Measurements from ENCODE around the gene SLC6A9.
A peak's percentile ranks its signal among the peaks of the same experiment; 100 is the strongest.

Gene SLC6A9

GRCh38 chr1:44049839-44050238 lies 18.6 kb upstream of the SLC6A9 start:
- DNase-seq (ENCODE audit: insufficient read length, low spot score): no peak
- no peak for FAIRE-seq

- DNase-seq (ENCODE audit: insufficient read length, low spot score) (no peak), FAIRE-seq (no peak)
These were observed 17.4 kb upstream of the SLC6A9 start for GRCh38 chr1:44048532-44049215.

GRCh38 chr1:44047131-44047530 lies 15.9 kb upstream of the SLC6A9 start:
- DNase-seq (ENCODE audit: insufficient read length, low spot score): no peak
- no peak for FAIRE-seq

DNA sequence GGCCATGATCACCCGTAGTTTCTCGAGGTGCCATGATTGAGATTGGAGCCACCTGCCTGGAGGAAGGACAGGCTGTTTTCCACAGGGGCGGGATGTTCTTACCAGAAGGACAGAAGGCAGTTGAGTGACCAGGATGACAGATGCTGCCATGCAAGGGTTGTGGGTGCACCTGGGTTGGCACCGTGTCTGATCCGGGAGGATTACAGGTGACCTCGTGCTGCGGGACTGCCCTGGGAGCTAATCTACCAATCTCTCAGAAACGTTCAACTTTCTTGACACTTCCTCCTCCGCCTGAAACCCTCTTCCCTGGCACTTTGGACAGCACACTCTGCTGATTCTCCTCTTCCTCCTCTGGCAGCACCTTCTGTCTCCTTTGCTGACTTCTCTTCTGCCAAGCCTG lies 13.8 kb upstream of the SLC6A9 start:
- DNase-seq (ENCODE audit: insufficient read length, low spot score) (no peak), FAIRE-seq (no peak)

GRCh38 chr1:44044071-44044801 lies 13.0 kb upstream of the SLC6A9 start:
- FAIRE-seq (no peak), DNase-seq (ENCODE audit: insufficient read length, low spot score) (no peak)

DNA sequence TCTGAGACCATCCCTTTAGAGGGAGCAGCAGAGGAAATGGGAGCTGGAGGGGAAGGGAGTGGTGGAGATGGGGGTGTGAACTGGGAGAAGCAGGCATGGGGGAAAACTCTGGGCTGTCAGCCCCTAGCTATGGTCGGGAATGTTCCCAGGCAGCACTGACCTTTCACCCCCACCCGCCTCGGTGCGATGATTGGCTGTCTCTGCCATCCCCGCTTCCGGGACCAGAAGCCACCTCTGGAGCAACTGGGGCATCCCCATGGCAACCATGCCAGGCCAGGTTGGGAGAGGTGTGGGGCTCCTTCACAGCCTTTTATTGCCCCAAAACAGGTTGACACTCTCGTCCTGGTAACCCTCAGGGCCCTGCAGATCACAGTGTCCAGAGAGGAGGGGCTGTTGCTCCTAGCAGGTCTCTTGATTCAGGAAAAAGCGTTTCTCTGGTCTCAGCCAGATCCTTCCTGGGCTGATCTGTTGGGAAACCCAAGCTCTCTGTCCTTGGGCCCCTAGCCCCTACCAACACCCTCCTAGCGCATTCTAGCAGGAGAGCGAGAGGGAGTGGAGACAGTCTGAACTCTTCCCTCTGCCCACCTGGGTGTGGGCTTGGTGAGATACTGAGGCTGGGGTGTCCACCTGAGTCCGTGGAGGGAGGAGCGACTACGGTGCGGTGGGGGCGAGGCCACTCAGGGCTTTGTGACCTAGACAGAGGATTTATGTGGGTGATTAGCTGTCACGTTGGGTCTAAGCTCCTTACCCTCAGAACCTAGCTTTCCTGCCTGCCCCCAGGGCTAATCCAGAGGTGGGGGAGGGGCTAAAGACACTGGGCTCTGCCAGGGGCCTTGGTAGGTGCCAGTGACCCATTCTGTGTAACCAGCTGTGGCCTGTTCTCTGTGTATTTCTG lies 12.2 kb upstream of the SLC6A9 start:
- DNase-seq (ENCODE audit: insufficient read length, low spot score) (no peak), FAIRE-seq (no peak)

GRCh38 chr1:44040846-44041245 lies 9.6 kb upstream of the SLC6A9 start:
- FAIRE-seq (no peak), DNase-seq (ENCODE audit: insufficient read length, low spot score) (no peak)

- DNase-seq (ENCODE audit: insufficient read length, low spot score) (no peak), FAIRE-seq (no peak)
These were observed 9.2 kb upstream of the SLC6A9 start for GRCh38 chr1:44040418-44040817.

DNA sequence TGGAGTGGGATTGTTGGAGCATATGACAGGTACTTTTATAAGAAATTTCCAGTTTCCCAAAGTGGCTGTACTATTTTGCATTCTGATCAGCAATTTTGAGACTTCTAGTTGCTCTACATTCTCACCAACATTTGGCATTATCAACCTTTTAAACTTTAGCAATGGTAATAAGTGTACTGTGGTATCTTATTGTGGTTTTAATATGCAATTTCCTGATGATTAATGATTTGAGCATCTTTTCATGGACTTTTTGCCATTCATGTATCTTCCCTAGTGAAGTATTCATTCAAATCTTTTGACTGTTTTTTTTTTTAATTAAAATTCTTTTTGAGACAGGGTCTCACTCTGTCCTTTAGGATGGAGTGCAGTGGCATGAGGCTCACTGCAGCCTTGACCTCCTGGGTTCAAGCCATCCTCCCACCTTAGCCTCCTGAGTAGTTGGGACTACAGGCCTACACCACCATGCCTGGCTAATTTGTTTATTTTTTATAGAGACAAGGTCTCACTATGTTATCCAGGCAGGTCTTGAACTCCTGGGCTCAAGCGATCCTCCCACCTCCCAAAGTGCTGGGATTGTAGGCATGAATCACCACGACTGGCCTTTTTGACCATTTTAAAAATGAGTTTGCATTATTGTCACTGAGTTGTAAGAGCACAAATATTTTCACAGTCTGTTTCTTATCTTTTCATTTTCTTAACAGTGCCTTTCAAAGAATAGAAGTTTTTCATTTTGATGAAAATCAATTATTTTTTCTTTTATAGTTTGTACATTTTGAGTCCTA lies 7.8 kb upstream of the SLC6A9 start:
- FAIRE-seq: no peak
- DNase-seq (ENCODE audit: insufficient read length, low spot score): no peak

GRCh38 chr1:44037154-44037553 lies 5.9 kb upstream of the SLC6A9 start:
- DNase-seq (ENCODE audit: insufficient read length, low spot score) (no peak), FAIRE-seq (no peak)

- DNase-seq (ENCODE audit: insufficient read length, low spot score) (no peak), FAIRE-seq (peak; percentile 88)
These were observed 5.3 kb upstream of the SLC6A9 start for GRCh38 chr1:44036409-44037139.

GRCh38 chr1:44035726-44036408 lies 4.6 kb upstream of the SLC6A9 start:
- DNase-seq (ENCODE audit: insufficient read length, low spot score) (no peak), FAIRE-seq (no peak)

DNA sequence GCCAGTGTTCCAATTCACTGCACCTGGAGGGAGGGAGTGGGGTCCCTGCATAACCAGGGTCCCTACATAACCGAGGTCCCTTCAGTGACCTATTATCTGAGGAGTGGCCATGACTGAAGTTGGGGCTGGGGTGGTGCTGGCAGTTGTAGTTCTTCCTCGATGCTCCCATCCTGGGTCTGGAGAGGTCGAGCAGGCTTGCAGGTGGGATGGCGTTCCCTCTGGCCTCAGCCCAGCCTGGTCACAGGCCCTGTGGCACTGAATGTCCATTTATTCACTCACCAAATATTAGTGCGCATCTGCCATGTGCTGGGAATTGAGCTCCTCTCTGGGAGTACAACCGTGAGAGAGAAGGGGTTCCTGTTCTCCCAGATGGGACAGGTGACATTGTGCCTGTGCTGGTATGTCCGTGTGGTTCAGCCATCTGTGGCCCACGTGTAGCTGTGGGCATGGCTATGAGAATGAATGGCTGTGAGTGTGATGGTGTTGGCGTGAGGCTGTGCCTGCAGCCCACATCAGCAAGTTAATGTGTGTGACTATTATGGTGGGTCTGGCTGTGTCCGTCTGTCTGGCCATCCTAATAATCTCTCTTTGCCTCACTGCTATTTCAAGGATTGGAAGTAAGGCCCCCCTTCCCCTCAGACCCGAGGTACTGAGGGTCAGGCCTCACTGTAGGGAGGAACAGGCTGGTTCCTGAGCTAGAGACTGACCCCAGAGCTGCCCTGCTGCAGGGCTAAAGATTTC lies 3.9 kb upstream of the SLC6A9 start:
- FAIRE-seq (no peak), DNase-seq (ENCODE audit: insufficient read length, low spot score) (no peak)

- DNase-seq (ENCODE audit: insufficient read length, low spot score): no peak
- no peak for FAIRE-seq
These were observed 3.2 kb upstream of the SLC6A9 start for GRCh38 chr1:44034423-44034822.

GRCh38 chr1:44033756-44034155 lies 2.5 kb upstream of the SLC6A9 start:
- no peak for FAIRE-seq
- DNase-seq (ENCODE audit: insufficient read length, low spot score): no peak

- FAIRE-seq (no peak), DNase-seq (ENCODE audit: insufficient read length, low spot score) (no peak)
These were observed 1.8 kb upstream of the SLC6A9 start for GRCh38 chr1:44033041-44033575.

DNA sequence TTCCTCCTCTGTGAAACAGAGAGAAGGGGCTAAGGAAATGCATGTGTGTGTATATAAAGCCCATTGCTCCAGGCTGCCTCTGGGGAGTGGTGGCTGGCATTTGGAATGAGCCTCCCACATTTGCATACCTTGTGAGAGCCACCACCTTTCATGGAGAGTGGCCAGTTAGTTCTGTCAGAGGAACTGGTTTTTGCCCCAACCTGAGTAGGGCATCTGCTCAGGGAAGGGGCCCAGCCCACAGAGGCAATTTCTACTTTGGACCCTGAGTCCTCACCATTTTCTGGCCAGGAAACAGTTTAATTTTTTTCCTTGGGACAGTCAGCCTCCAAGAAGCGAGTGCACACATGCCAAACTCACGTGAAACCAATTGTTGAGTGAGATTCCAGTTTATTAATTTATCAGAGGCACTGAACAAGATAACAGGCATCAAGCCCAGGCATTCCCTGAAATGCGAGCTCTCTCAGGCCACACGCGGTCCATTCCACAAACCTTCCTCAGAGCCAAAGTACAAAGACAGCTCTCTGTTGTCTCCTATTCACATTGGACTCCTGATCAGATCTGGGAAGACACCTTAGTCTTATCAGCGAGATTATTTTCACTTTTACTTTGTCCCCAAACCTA lies 1.0 kb upstream of the SLC6A9 start:
- DNase-seq (ENCODE audit: insufficient read length, low spot score) (no peak), FAIRE-seq (no peak)

- DNase-seq (ENCODE audit: insufficient read length, low spot score): no peak
- no peak for FAIRE-seq
These were observed 534 bp downstream of the SLC6A9 start for GRCh38 chr1:44030605-44031251.

All from GM19239 (cell line).